ENCODE data around the gene HOMER2. TPM values are rescaled to one million over a fixed set of nuclear protein-coding genes. Genes with fewer than 3 reads are reported as not detected.

The HOMER2 gene
- total RNA-seq, 2 experiments from 2014 or later = 5.6 TPM

GRCh38 chr15:82845686-82846085 lies 106.8 kb downstream of the HOMER2 start:
- ChIA-PET POLR2A (no interaction called here), CTCF (ENCODE audit: unreplicated experiment) (no interaction called here)
- Histone ChIP-seq H2AFZ (ENCODE audit: low read length) (peak overlapping the region; percentile 71; the same call in 1 of the 2 replicates), H3K4me2 (ENCODE audit: low read length) (peak overlapping the region; percentile 71), H3K9me3 (ENCODE audit: low read length) (0 out of 2 replicates have a peak, but pooled peaks cover 4% of the 10 kb centered on the region), H3K36me3 (ENCODE audit: insufficient read depth, low read length) (no peaks in the 10 kb centered on the region), H3K9me2 (ENCODE audit: insufficient read depth, low read length) (no peaks in the 10 kb centered on the region), H3K4me3 (ENCODE audit: low read depth, low read length, poor library complexity, severe bottlenecking) (no peak overlapping the region), H3K4me1 (ENCODE audit: insufficient read depth, low read length, poor library complexity, severe bottlenecking) (peaks cover 34% of the 10 kb centered on the region), H3K79me2 (ENCODE audit: insufficient read depth, low read depth, low read length) (no peaks in the 10 kb centered on the region), H3K27ac (ENCODE audit: low read depth, low read length, poor library complexity, severe bottlenecking) (no peak overlapping the region), H4K20me1 (ENCODE audit: insufficient read depth, low read length) (no peaks in the 10 kb centered on the region)
- DNase-seq (ENCODE audit: low spot score) = no peak
- intact Hi-C loops (cut with micrococcal nuclease; ENCODE audit: unreplicated experiment) = loop anchor here (2.0 to 10.0 kb wide), 5 partner anchors 35 to 537 kb away; partner anchors contain the start of genes HDGFL3, RAMAC and RPS17
- no TSS peak for BruUV-seq (replicated peaks)
- TF ChIP-seq CTCF (conservative IDR thresholded peaks at IDR 0.05; ENCODE audit: low read length) = no peak
- TF ChIP-seq EZH2phosphoT487 (IDR thresholded peaks at IDR 0.05; ENCODE audit: borderline replicate concordance, low read depth, low read length) = no peak

DNA sequence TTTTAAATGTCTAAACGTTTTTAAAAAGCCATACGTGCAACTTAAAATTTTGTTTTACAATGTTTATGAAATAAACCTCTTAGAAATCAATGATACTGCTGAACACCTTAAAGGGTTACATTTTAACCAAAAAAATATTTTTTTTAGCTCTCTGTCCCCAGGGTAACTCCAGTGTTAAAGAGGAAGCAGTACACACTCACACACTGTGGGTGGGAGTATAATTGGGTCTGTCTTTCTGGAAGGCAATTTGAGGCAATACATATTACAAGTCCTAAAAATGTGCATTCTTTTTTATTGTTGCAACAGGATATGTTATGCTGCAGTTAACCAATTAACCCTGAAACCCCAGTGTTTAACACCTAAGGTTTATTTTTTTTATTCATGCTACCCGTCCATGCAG lies 109.0 kb downstream of the HOMER2 start:
- Histone ChIP-seq H3K79me2 (ENCODE audit: insufficient read depth, low read depth, low read length) (no peaks in the 10 kb centered on the region), H3K4me2 (ENCODE audit: low read length) (peak overlapping the region; percentile 71), H3K9me2 (ENCODE audit: insufficient read depth, low read length) (no peaks in the 10 kb centered on the region), H2AFZ (ENCODE audit: low read length) (peak overlapping the region; percentile 49; the same call in 1 of the 2 replicates), H3K36me3 (ENCODE audit: insufficient read depth, low read length) (0 out of 2 replicates have a peak, but pooled peaks cover 1% of the 10 kb centered on the region), H3K4me1 (ENCODE audit: insufficient read depth, low read length, poor library complexity, severe bottlenecking) (peaks cover 25% of the 10 kb centered on the region), H3K27ac (ENCODE audit: low read depth, low read length, poor library complexity, severe bottlenecking) (peak overlapping the region; percentile 53), H3K4me3 (ENCODE audit: low read depth, low read length, poor library complexity, severe bottlenecking) (no peak overlapping the region), H3K9me3 (ENCODE audit: low read length) (0 out of 2 replicates have a peak, but pooled peaks cover 4% of the 10 kb centered on the region), H4K20me1 (ENCODE audit: insufficient read depth, low read length) (no peaks in the 10 kb centered on the region)
- no TSS peak for BruUV-seq (replicated peaks)
- intact Hi-C loops (cut with micrococcal nuclease; ENCODE audit: unreplicated experiment) = loop anchor here (10.0 kb wide), 1 partner anchor 299 kb away; the partner anchor contains the start of gene RPS17
- TF ChIP-seq CTCF (conservative IDR thresholded peaks at IDR 0.05; ENCODE audit: low read length) = no peak
- no peak for TF ChIP-seq EZH2phosphoT487 (IDR thresholded peaks at IDR 0.05; ENCODE audit: borderline replicate concordance, low read depth, low read length)
- DNase-seq (ENCODE audit: low spot score) = peak; percentile 12
- POLR2A ChIA-PET = no interaction called here
- CTCF ChIA-PET (ENCODE audit: unreplicated experiment) = no interaction called here

- intact Hi-C loops (cut with micrococcal nuclease; ENCODE audit: unreplicated experiment) = loop anchor here (10.0 kb wide), 1 partner anchor 295 kb away; the partner anchor contains the start of gene RPS17
- no peak overlapping the region for H3K4me3 ChIP-seq (ENCODE audit: low read depth, low read length, poor library complexity, severe bottlenecking)
- peaks cover 18% of the 10 kb centered on the region for H3K4me1 ChIP-seq (ENCODE audit: insufficient read depth, low read length, poor library complexity, severe bottlenecking)
- no TSS peak for BruUV-seq (replicated peaks)
- H3K4me2 ChIP-seq (ENCODE audit: low read length) = no peak overlapping the region
- peaks cover 35% of the 10 kb centered on the region for H3K36me3 ChIP-seq (ENCODE audit: insufficient read depth, low read length)
- DNase-seq (ENCODE audit: low spot score) = no peak
- no peaks in the 10 kb centered on the region for H3K9me2 ChIP-seq (ENCODE audit: insufficient read depth, low read length)
- no peak for TF ChIP-seq EZH2phosphoT487 (IDR thresholded peaks at IDR 0.05; ENCODE audit: borderline replicate concordance, low read depth, low read length)
- TF ChIP-seq CTCF (conservative IDR thresholded peaks at IDR 0.05; ENCODE audit: low read length) = no peak
- 0 out of 2 replicates have a peak, but pooled peaks cover 4% of the 10 kb centered on the region for H3K9me3 ChIP-seq (ENCODE audit: low read length)
- H4K20me1 ChIP-seq (ENCODE audit: insufficient read depth, low read length) = no peaks in the 10 kb centered on the region
- POLR2A ChIA-PET = no interaction called here
- no peak overlapping the region for H2AFZ ChIP-seq (ENCODE audit: low read length)
- no peaks in the 10 kb centered on the region for H3K79me2 ChIP-seq (ENCODE audit: insufficient read depth, low read depth, low read length)
- CTCF ChIA-PET (ENCODE audit: unreplicated experiment) = no interaction called here
- H3K27ac ChIP-seq (ENCODE audit: low read depth, low read length, poor library complexity, severe bottlenecking) = no peak overlapping the region
These were observed 112.4 kb downstream of the HOMER2 start for GRCh38 chr15:82840166-82840565.
